ENCODE measurements around the gene TRPV3. TPM values are rescaled to one million over a fixed set of nuclear protein-coding genes. Genes with fewer than 3 reads are reported as not detected.

Gene TRPV3
- total and polyA plus RNA-seq, 2 of the 13 experiments (the other 11 are each of a cell fraction or from before 2014, with no cell fraction given): 0.90 to 1.0 TPM

DNA sequence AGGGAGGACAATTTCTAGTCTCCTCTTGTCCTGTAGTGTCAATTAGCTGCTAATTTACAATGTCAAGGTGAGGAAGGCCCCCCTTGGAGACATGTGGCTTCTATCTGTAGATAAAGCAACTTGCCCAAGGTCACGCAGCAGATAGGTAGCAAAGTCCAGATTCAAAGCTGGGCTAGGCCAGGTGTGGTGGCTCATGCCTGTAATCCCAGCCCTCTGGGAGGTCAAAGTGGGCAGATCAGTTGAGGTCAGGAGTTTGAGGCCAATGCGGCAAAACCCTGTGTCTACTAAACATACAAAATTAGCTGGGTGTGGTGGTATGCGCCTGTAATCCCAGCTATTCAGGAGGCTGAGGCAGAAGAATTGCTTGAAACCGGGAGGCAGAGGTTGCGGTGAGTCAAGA lies 11.1 kb downstream of the TRPV3 start (continued):
- TF ChIP-seq, protein P1, sequence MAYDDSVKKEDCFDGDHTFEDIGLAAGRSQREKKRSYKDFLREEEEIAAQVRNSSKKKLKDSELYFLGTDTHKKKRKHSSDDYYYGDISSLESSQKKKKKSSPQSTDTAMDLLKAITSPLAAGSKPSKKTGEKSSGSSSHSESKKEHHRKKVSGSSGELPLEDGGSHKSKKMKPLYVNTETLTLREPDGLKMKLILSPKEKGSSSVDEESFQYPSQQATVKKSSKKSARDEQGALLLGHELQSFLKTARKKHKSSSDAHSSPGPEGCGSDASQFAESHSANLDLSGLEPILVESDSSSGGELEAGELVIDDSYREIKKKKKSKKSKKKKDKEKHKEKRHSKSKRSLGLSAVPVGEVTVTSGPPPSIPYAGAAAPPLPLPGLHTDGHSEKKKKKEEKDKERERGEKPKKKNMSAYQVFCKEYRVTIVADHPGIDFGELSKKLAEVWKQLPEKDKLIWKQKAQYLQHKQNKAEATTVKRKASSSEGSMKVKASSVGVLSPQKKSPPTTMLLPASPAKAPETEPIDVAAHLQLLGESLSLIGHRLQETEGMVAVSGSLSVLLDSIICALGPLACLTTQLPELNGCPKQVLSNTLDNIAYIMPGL (CRISPR knock-in tag; IDR thresholded peaks at IDR 0.05; ENCODE audit: borderline replicate concordance in 1 of 2, low read depth in 1 of 2): no peak
- TF ChIP-seq BORCS8-MEF2B (CRISPR knock-in tag; IDR thresholded peaks at IDR 0.05): no peak
- TF ChIP-seq MIER2 (CRISPR knock-in tag; IDR thresholded peaks at IDR 0.05): no peak
- no peak for TF ChIP-seq ZNF687 (CRISPR knock-in tag; IDR thresholded peaks at IDR 0.05)
- TF ChIP-seq ZNF263 (CRISPR knock-in tag; IDR thresholded peaks at IDR 0.05): no peak
- TF ChIP-seq ZNF891 (CRISPR knock-in tag; IDR thresholded peaks at IDR 0.05): no peak
- TF ChIP-seq ZNF761 (CRISPR knock-in tag; conservative IDR thresholded peaks at IDR 0.05): no peak
- TF ChIP-seq RERE (CRISPR knock-in tag; IDR thresholded peaks at IDR 0.05; ENCODE audit: low read depth): no peak
- TF ChIP-seq ZBTB4 (CRISPR knock-in tag; IDR thresholded peaks at IDR 0.05; ENCODE audit: borderline replicate concordance): no peak
- no peak for TF ChIP-seq FOXC1 (CRISPR knock-in tag; IDR thresholded peaks at IDR 0.05; ENCODE audit: borderline replicate concordance)
- TF ChIP-seq NR2F6 (IDR thresholded peaks at IDR 0.05): peak; percentile 59
- peak; percentile 66 for TF ChIP-seq NR2F6 (CRISPR knock-in tag; IDR thresholded peaks at IDR 0.05)
